ELF-1 (cell line): ENCODE results near the gene C1orf35.

ENCODE experiments used
- DNase-seq: peaks from one replicate; pipeline ENCODE4 v3.0.0-alpha.2; 2016; ENCODE audit warnings: low read depth, low spot score

C1orf35 gene

GRCh38 chr1:228094432-228095016 lies 8.6 kb downstream of the C1orf35 start:
- DNase-seq = no peak

GRCh38 chr1:228093050-228093906 lies 9.8 kb downstream of the C1orf35 start:
- peak; percentile 44 for DNase-seq

GRCh38 chr1:228092342-228093049 lies 10.6 kb downstream of the C1orf35 start:
- DNase-seq = no peak

GRCh38 chr1:228091084-228091483 lies 12.0 kb downstream of the C1orf35 start:
- DNase-seq = no peak

- peak; percentile 1 for DNase-seq
Measured at GRCh38 chr1:228090613-228091081, 12.5 kb downstream of the C1orf35 start.

- peak; percentile 1 for DNase-seq
Measured at GRCh38 chr1:228089519-228090380, 13.4 kb downstream of the C1orf35 start.

- no peak for DNase-seq
Measured at GRCh38 chr1:228088586-228089498, 14.3 kb downstream of the C1orf35 start.

- no peak for DNase-seq
Measured at GRCh38 chr1:228087771-228088251, 15.3 kb downstream of the C1orf35 start.

GRCh38 chr1:228085287-228085951 lies 17.7 kb downstream of the C1orf35 start:
- DNase-seq = peak; percentile 89

GRCh38 chr1:228084797-228085196 lies 18.3 kb downstream of the C1orf35 start:
- DNase-seq = peak; percentile 46

- no peak for DNase-seq
Measured at GRCh38 chr1:228084325-228084724, 18.8 kb downstream of the C1orf35 start.

GRCh38 chr1:228083871-228084278 lies 19.2 kb downstream of the C1orf35 start:
- peak; percentile 53 for DNase-seq

- peak; percentile 55 for DNase-seq
Measured at GRCh38 chr1:228082918-228083870, 19.9 kb downstream of the C1orf35 start.

- DNase-seq = peak; percentile 95
Measured at GRCh38 chr1:228082214-228082917, 20.8 kb downstream of the C1orf35 start, which contains the start of gene ARF1. Gene ARF1, plus strand, starts transcription at chr1:228082708. Its CDS starts 14,407 bp downstream, at chr1:228097115.

GRCh38 chr1:228081578-228082213 lies 21.4 kb downstream of the C1orf35 start:
- DNase-seq = peak; percentile 67

GRCh38 chr1:228081144-228081543 lies 22.0 kb downstream of the C1orf35 start:
- no peak for DNase-seq

GRCh38 chr1:228079601-228080263 lies 23.4 kb downstream of the C1orf35 start:
- no peak for DNase-seq
